CD4-positive, alpha-beta T cell (primary cell): ENCODE measurements around the gene RALGPS1. TPM values are rescaled to one million over a fixed set of nuclear protein-coding genes. Genes with fewer than 3 reads are reported as not detected.

Source experiments
- ATAC-seq: fragments of 200-7000 bp; cut with Tn5 transposase; one replicate; pipeline ENCODE4 v1.10.0; 2022; ENCODE audit warnings: mild to moderate bottlenecking; ENCODE audit not compliant: poor library complexity
- CTCF ChIA-PET: fragments of 350-600 bp; sonication (Branson Sonifier 250); formaldehyde crosslinking; loops from one replicate; lab custom pipeline; 2021; ENCODE audit warnings: antibody characterized with exemption, inconsistent platforms; lab: Charles Lee
- POLR2A ChIA-PET: fragments of 350-600 bp; sonication (Branson Sonifier 250); formaldehyde crosslinking; loops from one replicate; lab custom pipeline; 2021; ENCODE audit warnings: antibody characterized with exemption, inconsistent platforms; lab: Charles Lee
- DNase-seq, 14 experiments: peaks; one replicate each; pipeline ENCODE4 v3.0.0-alpha.2; 2013 to 2020; ENCODE audit warnings: mixed read lengths in 2 of 14
- H3K27ac ChIP-seq, 2 donors: one replicate each; pipeline versions ENCODE4 v1.5.1 to v1.7.0; 2013; ENCODE audit warnings: low read length in 2 of 2, low read depth in 1 of 2, mild to moderate bottlenecking in 1 of 2
- H3K27me3 ChIP-seq, 2 experiments: 1 replicate in 1 of 2; 2 replicates in 1 of 2; pipeline versions ENCODE4 v1.6.1 to v1.7.0; 2013; ENCODE audit warnings: low read length in 2 of 2, control low read depth in 1 of 2, mild to moderate bottlenecking in 1 of 2, moderate library complexity in 1 of 2; ENCODE audit not compliant: insufficient read depth in 2 of 2, control insufficient read depth in 1 of 2
- H3K36me3 ChIP-seq: one replicate; pipeline ENCODE4 v1.6.1; 2013; ENCODE audit warnings: low read length, control low read depth; ENCODE audit not compliant: insufficient read depth
- H3K4me1 ChIP-seq: one replicate; pipeline ENCODE4 v1.6.1; 2013; ENCODE audit warnings: low read length, control low read depth; ENCODE audit not compliant: insufficient read depth
- H3K4me3 ChIP-seq: one replicate; pipeline ENCODE4 v1.5.1; 2013; ENCODE audit warnings: mild to moderate bottlenecking, low read length, moderate library complexity
- H3K9me3 ChIP-seq, 2 experiments: 1 replicate in 1 of 2; 2 replicates in 1 of 2; pipeline versions ENCODE4 v1.6.1 to v1.7.0; 2013; ENCODE audit warnings: low read length in 2 of 2, mild to moderate bottlenecking in 2 of 2, control low read depth in 1 of 2, moderate library complexity in 1 of 2; ENCODE audit not compliant: control insufficient read depth in 1 of 2, insufficient read depth in 1 of 2
- H3K27ac Mint-ChIP-seq: one replicate; pipeline ENCODE4 v1.8.0; 2020; ENCODE audit warnings: mixed read lengths
- H3K27me3 Mint-ChIP-seq: one replicate; pipeline ENCODE4 v1.8.0; 2021; ENCODE audit warnings: mixed read lengths
- H3K36me3 Mint-ChIP-seq: one replicate; pipeline ENCODE4 v1.8.0; 2021; ENCODE audit warnings: low read depth, mixed read lengths
- H3K4me1 Mint-ChIP-seq: one replicate; pipeline ENCODE4 v1.8.0; 2021; ENCODE audit warnings: low read depth, mixed read lengths
- H3K4me3 Mint-ChIP-seq: one replicate; pipeline ENCODE4 v1.8.0; 2020; ENCODE audit warnings: mild to moderate bottlenecking, mixed read lengths
- H3K9me3 Mint-ChIP-seq: one replicate; pipeline ENCODE4 v1.8.0; 2020; ENCODE audit warnings: mixed read lengths
- CTCF ChIP-seq: fragments of 200-600 bp; IDR thresholded peaks from one replicate; pipeline ENCODE4 v1.8.0; 2022; ENCODE audit warnings: antibody characterized with exemption, mild to moderate bottlenecking
- intact Hi-C, 2 experiments: fragments of 100-400 bp; cut with DNase I in 1 of 2; cut with micrococcal nuclease in 1 of 2; formaldehyde crosslinking; loops; one replicate each; pipeline versions ENCODE4 v1.15.1 to v1.9.0; 2023 to 2025; cut with DNase I, micrococcal nuclease
- total RNA-seq, 174 experiments: library from RNA in 2 of 174; stranded (reverse) in 2 of 174; gene quantifications; one replicate each; pipeline ENCODE4 v1.2.3 and lab custom pipeline; 2021 to 2026

Gene RALGPS1
- total RNA-seq, 2 experiments from 2014 or later: 5.8 to 6.3 TPM

- H3K27ac Mint-ChIP-seq: no peak overlapping the region
- peaks cover 2% of the 10 kb centered on the region for H3K9me3 Mint-ChIP-seq
- H3K36me3 ChIP-seq: no peaks in the 10 kb centered on the region
- CTCF ChIA-PET: no interaction called here
- POLR2A ChIA-PET: no interaction called here
- peaks cover 4% of the 10 kb centered on the region for H3K27me3 Mint-ChIP-seq
- H3K4me1 Mint-ChIP-seq: peaks cover 7% of the 10 kb centered on the region
- no peak overlapping the region for H3K4me3 ChIP-seq
- no peaks in the 10 kb centered on the region for H3K9me3 ChIP-seq
- TF ChIP-seq CTCF: no peak
- H3K4me3 Mint-ChIP-seq: no peak overlapping the region
- ATAC-seq (no peak), DNase-seq (no peak)
- intact Hi-C loops: no loop called here
- H3K27ac ChIP-seq: no peak overlapping the region
- H3K27me3 ChIP-seq: no peaks in the 10 kb centered on the region
- no peaks in the 10 kb centered on the region for H3K36me3 Mint-ChIP-seq
- peaks cover 7% of the 10 kb centered on the region for H3K4me1 ChIP-seq
Observed at GRCh38 chr9:127149463-127150390, 235.1 kb downstream of the RALGPS1 start.

- intact Hi-C loops: no loop called here
- POLR2A ChIA-PET: no interaction called here
- no peak for DNase-seq
- Mint-ChIP-seq H3K9me3 (no peaks in the 10 kb centered on the region), H3K4me3 (no peak overlapping the region), H3K4me1 (peaks cover 15% of the 10 kb centered on the region), H3K27me3 (peaks cover 4% of the 10 kb centered on the region), H3K36me3 (no peaks in the 10 kb centered on the region), H3K27ac (no peak overlapping the region)
- no peak for TF ChIP-seq CTCF
- H3K4me3 ChIP-seq: no peak overlapping the region
- CTCF ChIA-PET: no interaction called here
- H3K27me3 ChIP-seq: no peaks in the 10 kb centered on the region
- no peaks in the 10 kb centered on the region for H3K36me3 ChIP-seq
- no peaks in the 10 kb centered on the region for H3K9me3 ChIP-seq
- no peak overlapping the region for H3K27ac ChIP-seq
- peaks cover 13% of the 10 kb centered on the region for H3K4me1 ChIP-seq
- no peak for ATAC-seq
Observed at GRCh38 chr9:127153501-127153900, 238.9 kb downstream of the RALGPS1 start.

- Histone ChIP-seq H3K36me3 (no peaks in the 10 kb centered on the region), H3K27me3 (no peaks in the 10 kb centered on the region), H3K27ac (no peak overlapping the region), H3K4me1 (peaks cover 13% of the 10 kb centered on the region), H3K4me3 (no peak overlapping the region), H3K9me3 (no peaks in the 10 kb centered on the region)
- Mint-ChIP-seq H3K27me3 (peaks cover 4% of the 10 kb centered on the region), H3K4me1 (peaks cover 15% of the 10 kb centered on the region), H3K9me3 (no peaks in the 10 kb centered on the region), H3K27ac (no peak overlapping the region), H3K4me3 (no peak overlapping the region), H3K36me3 (no peaks in the 10 kb centered on the region)
- ChIA-PET CTCF (no interaction called here), POLR2A (interaction anchor here (1.0 kb wide), 1 partner anchor 26 kb away, joined by 3 read pairs; no protein-coding TSS in a partner anchor)
- no peak for TF ChIP-seq CTCF
- ATAC-seq (no peak), DNase-seq (no peak)
- intact Hi-C loops: no loop called here
Observed at GRCh38 chr9:127154003-127154389, 239.4 kb downstream of the RALGPS1 start.
